GM21367 (cell line): Measurements from ENCODE around the gene F8A1.
"Not testable (repeated sequence)": the region's sequence is repeated elsewhere in the genome, so short reads cannot be mapped to it uniquely, and the experiment has no call there.

Experiments used
- ATAC-seq: cut with Tn5 transposase; IDR thresholded peaks from one replicate; pipeline ENCODE4 v1.9.1; 2021; ENCODE audit not compliant: unreplicated experiment

F8A1 gene

DNA sequence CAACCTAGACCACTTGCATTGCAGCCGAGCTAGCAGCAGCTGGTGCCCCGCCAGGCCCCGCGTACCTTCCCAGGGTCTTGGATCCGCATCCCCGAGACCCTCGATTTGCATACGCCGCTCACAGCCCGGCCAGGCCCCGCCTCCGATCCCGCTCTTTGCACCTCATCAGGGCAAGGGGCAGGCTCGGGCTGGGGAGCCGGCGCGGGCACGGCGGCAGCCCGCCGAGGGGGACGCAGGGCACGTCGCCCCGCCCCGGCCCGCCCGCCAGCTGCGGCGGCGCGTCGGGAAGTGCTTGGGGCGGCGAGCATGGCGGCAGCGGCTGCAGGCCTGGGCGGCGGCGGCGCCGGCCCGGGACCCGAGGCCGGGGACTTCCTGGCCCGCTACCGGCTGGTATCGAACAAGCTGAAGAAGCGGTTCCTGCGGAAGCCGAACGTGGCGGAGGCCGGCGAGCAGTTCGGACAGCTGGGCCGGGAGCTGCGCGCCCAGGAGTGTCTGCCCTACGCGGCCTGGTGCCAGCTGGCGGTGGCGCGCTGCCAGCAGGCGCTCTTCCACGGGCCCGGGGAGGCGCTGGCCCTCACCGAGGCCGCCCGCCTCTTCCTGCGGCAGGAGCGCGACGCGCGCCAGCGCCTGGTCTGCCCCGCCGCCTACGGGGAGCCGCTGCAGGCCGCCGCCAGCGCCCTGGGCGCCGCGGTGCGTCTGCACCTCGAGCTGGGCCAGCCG is at the start of gene F8A1:
TSS of gene F8A1 (plus strand) at position 287 of the 720 bp plus-strand sequence. CDS start at position 307, 20 bp downstream.
- ATAC-seq, result peak; percentile 72

DNA sequence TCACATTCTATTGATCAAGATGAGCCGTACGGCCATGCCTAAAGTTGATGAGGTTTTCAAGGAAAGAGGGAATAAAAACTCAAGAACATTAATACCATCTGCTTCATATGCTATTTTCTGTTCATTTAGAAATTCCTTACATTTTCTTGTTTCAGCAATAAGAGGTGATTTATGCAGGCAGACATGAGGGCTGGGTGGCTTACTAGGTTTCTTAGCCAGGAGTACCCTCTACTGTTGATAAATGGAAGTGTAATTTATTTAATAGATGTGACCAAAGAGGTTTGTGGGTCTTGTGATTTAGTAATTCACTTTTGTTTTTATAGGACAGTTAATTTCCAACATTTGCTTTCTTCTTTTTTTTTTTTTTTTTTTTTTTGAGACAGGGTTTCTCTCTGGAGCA is 45.3 kb upstream of the F8A1 start:
- ATAC-seq, result no peak

DNA sequence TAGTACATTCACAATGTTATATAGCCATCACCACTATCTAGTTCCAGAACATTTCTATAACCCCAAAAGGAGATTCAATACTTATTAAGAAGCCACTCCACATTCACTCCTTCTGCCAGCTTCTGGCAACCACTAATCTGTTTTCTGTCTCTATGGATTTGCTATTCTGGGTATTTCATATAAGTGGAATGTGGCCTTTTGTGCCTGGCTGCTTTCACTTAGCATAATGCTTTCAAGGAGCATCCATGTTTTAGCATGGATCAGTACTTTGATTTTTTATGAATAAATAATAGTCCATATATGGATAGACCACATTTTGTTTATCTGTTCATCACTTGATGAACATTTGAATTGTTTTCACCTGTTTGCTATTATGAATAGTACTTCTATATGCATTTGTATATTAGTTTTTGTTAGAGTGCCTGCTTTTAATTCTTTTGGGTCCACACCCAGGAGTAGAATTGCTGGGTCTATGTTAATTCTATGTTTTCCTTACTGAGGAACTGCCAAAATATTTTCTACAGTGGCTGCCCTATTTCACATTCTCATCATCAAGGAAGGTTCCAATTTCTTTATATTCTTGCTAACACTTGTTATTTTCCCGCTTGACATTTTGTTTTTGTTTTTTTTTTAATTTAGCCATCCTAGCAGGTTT is 35.1 kb upstream of the F8A1 start:
- no peak for ATAC-seq

DNA sequence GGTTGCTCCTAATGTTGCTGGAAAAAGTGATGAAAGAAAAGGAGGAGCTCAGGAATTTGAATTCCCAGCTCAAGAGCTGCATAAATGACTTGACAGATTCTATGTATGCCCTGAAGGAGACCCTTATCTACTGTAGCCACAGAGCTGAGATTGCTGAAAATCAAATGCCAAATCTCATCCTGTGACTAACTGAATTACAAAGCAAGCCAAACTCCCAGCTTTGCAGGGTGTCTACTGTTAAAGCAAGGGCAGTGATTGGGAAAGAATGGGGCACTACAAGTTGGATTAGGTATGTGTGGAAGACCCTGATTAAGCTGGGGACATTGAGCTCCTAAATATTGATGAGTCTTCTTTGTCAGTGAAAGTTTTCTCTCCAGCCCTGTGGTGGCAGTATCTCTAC is 30.9 kb upstream of the F8A1 start:
- ATAC-seq, result no peak

DNA sequence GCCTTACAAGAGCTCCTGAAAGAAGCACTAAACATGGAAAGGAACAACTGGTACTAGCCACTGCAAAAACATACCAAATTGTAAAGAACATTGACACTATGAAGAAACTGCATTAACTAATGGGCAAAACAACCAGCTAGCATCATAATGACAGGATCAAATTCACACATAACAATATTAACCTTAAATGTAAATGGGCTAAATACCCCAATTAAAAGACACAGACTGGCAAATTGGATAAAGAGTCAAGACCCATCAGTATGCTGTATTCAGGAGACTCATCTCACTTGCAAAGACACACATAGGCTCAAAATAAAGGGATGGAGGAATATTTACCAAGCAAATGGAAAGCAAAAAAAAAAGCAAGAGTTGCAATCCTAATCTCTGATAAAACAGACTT is 17.6 kb upstream of the F8A1 start:
- ATAC-seq, result not testable (repeated sequence)

DNA sequence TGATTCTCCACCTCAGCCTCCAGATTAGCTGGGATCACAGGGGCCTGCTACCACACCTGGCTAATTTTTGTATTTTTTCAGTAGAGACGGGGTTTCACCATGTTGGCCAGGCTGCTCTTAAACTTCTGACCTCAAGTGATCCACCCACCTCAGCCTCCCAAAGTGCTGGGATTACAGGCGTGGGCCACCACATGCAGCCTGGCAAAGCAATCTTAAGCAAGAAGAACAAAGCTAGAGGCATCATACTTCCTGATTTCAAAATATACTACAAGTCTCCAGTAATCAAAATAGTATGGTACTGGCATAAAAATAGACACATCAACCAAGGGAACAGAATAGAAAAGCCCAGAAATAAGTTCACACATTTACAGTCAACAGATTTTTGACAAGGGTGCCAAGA is 12.8 kb upstream of the F8A1 start:
- no peak for ATAC-seq

DNA sequence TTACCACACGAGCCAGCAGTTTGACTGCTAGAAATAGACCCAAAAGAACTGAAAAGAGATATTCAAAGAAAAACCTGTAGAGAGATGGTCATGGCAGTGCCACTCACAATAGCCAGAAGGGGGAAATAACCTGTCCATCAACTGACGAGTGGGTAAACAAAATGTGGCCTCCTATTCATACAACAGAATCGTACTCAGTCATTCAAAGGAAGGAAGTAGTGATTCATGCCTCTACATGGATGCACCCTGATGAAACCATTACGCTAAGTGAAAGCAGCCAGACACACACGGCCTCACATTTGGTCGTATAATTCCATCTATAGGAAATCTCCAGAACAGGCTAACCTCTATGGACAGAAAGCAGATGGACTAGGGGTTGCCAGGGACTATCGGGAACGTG is 2.1 kb upstream of the F8A1 start:
- not testable (repeated sequence) for ATAC-seq

DNA sequence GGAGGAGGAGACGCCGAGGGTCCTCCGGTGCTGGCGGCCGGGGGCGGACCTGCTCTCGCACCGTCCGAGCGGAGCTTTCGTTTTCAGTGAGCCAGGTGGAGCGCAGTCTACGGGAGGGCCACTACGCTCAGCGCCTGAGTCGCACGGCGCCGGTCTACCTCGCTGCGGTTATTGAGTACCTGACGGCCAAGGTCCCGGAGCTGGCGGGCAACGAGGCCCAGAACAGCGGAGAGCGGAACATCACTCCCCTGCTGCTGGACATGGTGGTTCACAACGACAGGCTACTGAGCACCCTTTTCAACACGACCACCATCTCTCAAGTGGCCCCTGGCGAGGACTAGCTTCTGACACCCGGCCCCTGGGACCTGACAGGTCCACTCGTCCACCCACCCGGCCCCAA is 1.1 kb upstream of the F8A1 start:
- not testable (repeated sequence) for ATAC-seq

DNA sequence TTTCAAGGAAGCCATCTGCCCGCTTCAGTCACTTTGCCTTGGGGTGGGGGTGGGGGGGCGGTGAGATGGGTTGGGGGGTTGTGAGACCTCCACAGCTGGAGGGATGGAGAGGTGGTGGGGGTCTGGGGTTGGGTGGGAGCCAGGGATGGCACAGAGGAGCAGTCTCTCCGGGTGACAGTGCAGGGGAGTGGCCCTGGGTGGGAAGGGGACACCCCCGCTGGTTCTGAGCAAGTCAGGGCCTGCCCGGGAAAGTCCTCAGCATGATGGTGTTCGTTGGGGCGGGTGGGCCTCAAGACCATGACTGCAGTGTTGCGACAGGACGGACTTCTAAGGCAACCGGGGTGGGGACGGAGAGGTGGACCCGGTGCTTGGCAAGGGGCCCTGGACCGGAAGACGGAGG is 606 bp upstream of the F8A1 start:
- peak; percentile 3 for ATAC-seq

DNA sequence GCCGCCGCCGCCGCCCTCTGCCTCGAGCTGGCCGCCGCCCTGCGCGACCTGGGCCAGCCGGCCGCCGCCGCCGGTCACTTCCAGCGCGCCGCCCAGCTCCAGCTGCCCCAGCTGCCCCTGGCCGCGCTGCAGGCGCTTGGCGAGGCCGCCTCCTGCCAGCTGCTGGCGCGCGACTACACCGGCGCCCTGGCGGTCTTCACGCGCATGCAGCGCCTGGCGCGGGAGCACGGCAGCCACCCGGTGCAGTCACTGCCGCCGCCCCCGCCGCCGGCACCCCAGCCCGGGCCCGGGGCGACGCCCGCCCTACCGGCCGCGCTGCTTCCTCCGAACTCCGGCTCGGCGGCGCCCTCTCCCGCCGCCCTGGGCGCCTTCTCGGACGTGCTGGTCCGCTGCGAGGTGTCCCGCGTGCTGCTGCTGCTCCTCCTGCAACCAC is 650 bp downstream of the F8A1 start:
- ATAC-seq, result peak; percentile 38

DNA sequence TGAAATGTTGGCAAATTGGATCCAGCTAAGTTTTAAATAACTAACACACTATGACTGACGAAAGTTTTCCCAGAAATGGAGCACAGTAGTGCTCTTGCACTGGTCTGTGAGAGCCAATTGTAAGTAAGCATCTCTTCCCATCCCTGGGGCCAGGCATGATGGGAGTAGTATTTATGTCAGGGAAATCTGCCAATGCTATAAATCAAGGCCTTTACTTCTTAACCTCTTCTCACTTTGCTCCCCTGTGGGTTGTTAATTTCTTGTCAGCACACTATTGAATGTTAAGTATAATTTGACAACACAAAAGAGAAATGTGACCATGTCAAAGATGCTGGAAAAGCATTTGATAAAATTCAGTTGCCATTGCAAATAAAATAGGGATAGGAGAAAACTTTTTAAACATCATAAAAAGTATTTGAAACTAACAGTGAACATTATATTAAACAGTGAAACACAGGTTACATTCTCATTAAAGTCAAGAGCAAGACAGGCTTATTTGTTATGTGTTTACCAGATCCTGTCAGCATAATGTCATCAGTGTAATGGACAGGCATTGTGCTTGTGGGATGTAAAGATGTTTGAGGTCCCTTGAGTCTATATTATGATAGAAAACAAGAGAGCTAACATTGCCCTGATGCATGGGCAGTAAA is 5.0 kb downstream of the F8A1 start:
- no peak for ATAC-seq

DNA sequence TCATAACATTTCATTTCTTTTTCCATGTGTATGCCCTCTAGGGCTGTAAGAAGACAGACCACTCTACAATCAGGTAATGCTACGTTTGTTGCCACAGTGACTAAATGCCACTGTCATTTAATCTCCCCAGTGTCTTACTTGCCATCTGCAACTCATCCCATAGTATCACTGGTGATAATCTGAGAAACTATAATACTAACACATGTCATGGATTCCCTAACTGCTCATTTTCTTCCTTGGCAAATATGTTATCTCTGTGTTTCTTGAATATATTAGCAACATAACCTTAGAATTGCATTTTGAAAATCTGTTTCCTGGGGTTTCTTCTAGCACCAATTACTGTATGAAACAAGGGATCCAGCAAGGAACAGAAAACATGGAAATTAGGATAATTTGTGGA is 6.1 kb downstream of the F8A1 start:
- ATAC-seq, result no peak

DNA sequence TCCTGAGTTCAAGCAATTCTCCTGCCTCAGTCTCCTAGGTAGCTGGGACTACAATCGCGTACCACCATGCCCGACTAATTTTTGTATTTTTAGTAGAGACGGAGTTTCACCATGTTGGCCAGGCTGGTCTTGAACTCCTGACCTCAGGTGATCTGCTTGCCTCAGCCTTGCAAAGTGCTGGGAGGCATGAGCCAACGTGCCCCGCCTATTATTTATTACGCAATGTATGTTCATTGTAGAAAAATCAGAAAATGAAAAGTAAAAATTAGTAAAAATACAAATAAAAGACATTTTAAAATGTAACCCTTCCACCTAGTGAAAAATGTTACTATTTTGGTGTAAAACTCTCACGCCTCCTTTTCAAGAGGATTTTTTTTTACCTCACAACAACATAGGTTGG is 14.2 kb downstream of the F8A1 start:
- ATAC-seq, result no peak

DNA sequence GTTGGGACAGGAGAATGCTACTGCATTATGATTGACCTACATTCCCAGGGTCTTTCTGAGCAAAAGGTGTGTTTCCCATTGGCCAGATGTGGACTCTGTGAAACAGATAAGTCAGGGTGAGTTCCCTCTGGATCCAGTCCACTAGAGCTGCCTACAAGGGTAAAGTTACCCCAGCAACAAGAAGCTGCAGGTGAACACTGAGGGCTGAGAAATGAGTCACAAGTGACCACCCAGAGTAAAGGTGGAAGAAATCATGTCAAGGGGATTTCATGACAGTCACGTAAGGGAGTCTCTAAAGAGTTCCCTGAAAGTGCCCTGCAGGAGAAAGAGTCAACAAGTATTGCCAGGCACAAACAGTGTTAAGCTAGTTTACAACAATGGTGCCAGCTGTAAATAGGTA is 16.3 kb downstream of the F8A1 start:
- ATAC-seq, result no peak

DNA sequence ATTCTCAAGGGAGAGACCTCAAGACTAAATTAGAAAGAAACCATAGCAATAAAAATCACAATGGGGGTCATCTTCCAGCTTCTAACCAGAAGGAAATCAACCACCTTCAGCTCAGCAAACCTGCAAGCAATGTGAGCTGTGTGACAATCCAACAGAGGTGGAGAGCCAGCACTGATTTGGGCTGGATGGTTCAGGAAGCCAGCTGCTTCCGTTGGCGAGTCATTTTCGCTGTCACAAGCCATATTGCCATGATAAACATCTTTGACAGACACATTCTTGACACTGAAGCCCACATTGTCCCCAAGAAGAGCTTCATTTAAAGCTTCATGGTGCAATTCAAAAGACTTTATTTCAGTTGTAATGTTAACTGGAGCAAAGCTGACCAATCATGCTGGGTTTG is 22.7 kb downstream of the F8A1 start:
- ATAC-seq, result no peak

DNA sequence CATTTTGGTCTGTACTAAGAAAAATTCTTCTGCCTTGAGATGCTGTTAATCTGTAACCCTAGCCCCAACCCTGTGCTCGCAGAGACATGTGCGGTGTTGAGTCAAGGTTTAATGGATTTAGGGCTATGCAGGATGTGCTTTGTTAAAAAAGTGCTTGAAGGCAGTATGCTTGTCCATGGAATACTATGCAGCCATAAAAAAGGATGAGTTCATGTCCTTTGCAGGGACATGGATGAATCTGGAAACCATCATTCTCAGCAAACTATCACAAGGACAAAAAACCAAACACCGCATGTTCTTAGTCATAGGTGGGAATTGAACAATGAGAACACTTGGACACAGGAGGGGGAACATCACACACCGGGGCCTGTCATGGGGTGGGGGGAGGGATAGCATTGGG is 23.9 kb downstream of the F8A1 start:
- not testable (repeated sequence) for ATAC-seq

DNA sequence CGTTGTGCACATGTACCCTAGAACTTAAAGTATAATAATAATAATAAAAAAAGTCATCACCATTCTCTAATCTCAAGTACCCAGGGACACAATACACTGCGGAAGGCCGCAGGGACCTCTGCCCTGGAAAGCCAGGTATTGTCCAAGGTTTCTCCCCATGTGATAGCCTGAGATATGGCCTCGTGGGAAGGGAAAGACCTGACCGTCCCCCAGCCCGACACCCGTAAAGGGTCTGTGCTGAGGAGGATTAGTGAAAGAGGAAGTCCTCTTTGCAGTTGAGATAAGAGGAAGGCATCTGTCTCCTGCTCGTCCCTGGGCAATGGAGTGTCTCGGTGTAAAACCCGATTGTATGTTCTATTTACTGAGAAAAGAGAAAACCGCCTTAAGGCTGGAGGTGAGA is 24.4 kb downstream of the F8A1 start:
- not testable (repeated sequence) for ATAC-seq

DNA sequence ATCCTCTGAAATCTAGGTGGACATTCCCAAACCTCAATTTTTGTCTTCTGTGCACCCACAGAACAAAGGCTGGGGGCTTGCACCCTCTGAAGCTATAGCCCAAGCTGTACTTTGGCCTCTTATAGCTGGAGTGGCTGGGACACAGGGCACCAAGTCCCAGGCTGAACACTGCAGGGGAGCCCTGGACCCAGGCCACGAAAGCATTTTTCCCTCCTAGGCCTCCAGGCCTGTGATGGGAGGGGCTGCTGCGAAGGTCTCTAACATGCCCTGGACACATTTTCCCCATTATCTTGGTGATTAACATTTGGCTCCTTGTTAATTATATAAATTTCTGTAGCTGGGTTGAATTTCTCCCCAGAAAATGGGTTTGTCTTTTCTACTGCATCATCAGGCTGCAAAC is 27.9 kb downstream of the F8A1 start:
- no peak for ATAC-seq

DNA sequence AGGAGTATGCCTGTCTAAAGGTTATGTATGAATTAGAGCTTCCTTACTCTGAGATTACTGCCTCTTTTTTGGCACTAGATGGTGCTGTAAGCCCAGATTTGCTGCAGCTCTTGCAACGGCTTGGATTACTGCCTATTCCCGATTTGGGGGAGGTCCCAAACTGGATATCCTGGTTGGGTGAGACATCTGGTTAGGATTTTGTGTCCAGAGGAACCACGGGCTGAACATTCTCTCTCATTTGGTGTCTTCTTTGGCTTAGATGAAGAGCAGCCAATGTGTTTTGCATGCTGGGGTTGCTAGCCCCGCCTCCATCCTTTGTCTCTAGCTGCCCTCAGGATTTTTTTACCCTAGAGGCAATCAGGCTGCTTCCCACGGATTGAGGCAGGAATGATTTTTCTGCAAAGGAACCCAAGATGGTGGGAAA is 31.9 kb downstream of the F8A1 start:
- ATAC-seq, result no peak

DNA sequence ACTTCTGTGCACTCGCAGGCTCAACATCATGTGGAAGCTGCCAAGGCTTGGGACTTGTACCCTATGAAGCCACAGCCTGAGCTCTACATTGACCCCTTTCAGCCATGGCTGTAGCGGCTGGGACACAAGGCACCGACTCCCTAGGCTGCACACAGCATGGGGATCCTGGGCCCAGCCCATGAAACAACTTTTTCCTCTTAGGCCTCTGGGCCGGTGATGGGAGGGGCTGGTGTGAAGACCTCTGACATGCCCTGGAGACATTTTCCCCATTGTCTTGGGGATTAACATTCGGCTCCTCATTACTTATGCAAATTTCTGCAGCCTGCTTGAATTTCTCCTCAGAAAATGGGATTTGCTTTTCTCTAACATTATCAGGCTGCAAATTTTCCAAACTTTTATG is 38.6 kb downstream of the F8A1 start:
- ATAC-seq, result not testable (repeated sequence)
